Panc1 (cell line): ENCODE measurements around the gene UTY. TPM values are rescaled to one million over a fixed set of nuclear protein-coding genes. Genes with fewer than 3 reads are reported as not detected.

Source experiments
- ATAC-seq: fragments of 200-7000 bp; cut with Tn5 transposase; 2 replicates; pipeline ENCODE4 v1.9.1; 2020; ENCODE audit warnings: mild to moderate bottlenecking, moderate library complexity
- BruUV-seq: library from RNA; stranded (reverse); fragments of 400-500 nt; replicated peaks from 2 replicates; lab custom pipeline; 2021; lab: Mats Ljungman, UMichigan
- CTCF ChIA-PET: fragments of 300-600 bp; sonication (Branson Sonifier 250); formaldehyde crosslinking; loops from one replicate; lab custom pipeline; 2022; ENCODE audit warnings: antibody characterized with exemption; lab: Charles Lee
- POLR2A ChIA-PET: fragments of 300-600 bp; sonication (Branson Sonifier 250); formaldehyde crosslinking; loops from one replicate; lab custom pipeline; 2022; ENCODE audit warnings: antibody characterized with exemption; lab: Charles Lee
- DNase-seq: peaks from one replicate; pipeline ENCODE4 v3.0.0-alpha.2; 2010; ENCODE audit warnings: low read depth, low spot score
- H3K27ac ChIP-seq: 2 replicates; pipeline ENCODE4 v1.5.1; 2011; ENCODE audit warnings: mild to moderate bottlenecking, low read length, inconsistent platforms
- H3K27me3 ChIP-seq: fragments of 200-500 bp; sonication (Bioruptor generic); 2 replicates; pipeline ENCODE4 v1.6.0; 2014; ENCODE audit warnings: low read length, inconsistent platforms; ENCODE audit not compliant: control insufficient read depth, insufficient read depth
- H3K36me3 ChIP-seq: fragments of 200-500 bp; sonication (Bioruptor generic); 2 replicates; pipeline ENCODE4 v1.5.1; 2014; ENCODE audit warnings: inconsistent platforms, mild to moderate bottlenecking, low read length, moderate library complexity; ENCODE audit not compliant: control insufficient read depth, insufficient read depth
- H3K4me1 ChIP-seq: 2 replicates; pipeline ENCODE4 v1.5.1; 2011; ENCODE audit warnings: inconsistent platforms, mild to moderate bottlenecking, low read length, moderate library complexity; ENCODE audit not compliant: control insufficient read depth, insufficient read depth
- H3K4me3 ChIP-seq, 2 experiments: 2 replicates each; pipeline ENCODE4 v1.5.1; 2011 to 2012; ENCODE audit warnings: low read depth in 2 of 2, low read length in 2 of 2, mild to moderate bottlenecking in 2 of 2, inconsistent platforms in 1 of 2, moderate library complexity in 1 of 2
- H3K9me3 ChIP-seq: fragments of 200-500 bp; sonication (Bioruptor generic); 2 replicates; pipeline ENCODE4 v1.5.1; 2014; ENCODE audit warnings: low read depth, mild to moderate bottlenecking, inconsistent platforms, low read length, moderate library complexity; ENCODE audit not compliant: control insufficient read depth, insufficient read depth
- CTCF ChIP-seq: fragments of 450-650 bp; IDR thresholded peaks from 2 replicates; pipeline ENCODE4 v1.5.1; 2017; ENCODE audit warnings: mild to moderate bottlenecking
- POLR2AphosphoS5 ChIP-seq: IDR thresholded peaks from 2 replicates; pipeline ENCODE4 v1.6.1; 2012; ENCODE audit warnings: mild to moderate bottlenecking, low read depth, low read length, moderate library complexity
- REST ChIP-seq, 2 experiments: IDR thresholded peaks; 2 replicates each; pipeline ENCODE4 v1.6.1; 2011 to 2012; ENCODE audit warnings: low read depth in 2 of 2, control low read depth in 1 of 2, low read length in 1 of 2, mild to moderate bottlenecking in 1 of 2, moderate library complexity in 1 of 2; ENCODE audit not compliant: insufficient read depth in 1 of 2
- SIN3A ChIP-seq: IDR thresholded peaks from 2 replicates; pipeline ENCODE4 v1.6.1; 2012; ENCODE audit warnings: low read depth, mild to moderate bottlenecking, low read length, moderate library complexity, borderline replicate concordance; ENCODE audit not compliant: insufficient read depth
- TCF7L2 ChIP-seq: IDR thresholded peaks from 2 replicates; pipeline ENCODE4 v1.6.1; 2011; ENCODE audit warnings: mild to moderate bottlenecking, low read depth, low read length, inconsistent platforms
- in situ Hi-C: cut with HindIII; loops from 2 replicates; pipeline ENCODE4 v1.10.0; 2016; ENCODE audit warnings: low sequenced_read_pairs, low pct_unique_long_range_greater_than_20kb
- intact Hi-C: fragments of 100-400 bp; cut with micrococcal nuclease; formaldehyde crosslinking; loops from one replicate; pipeline ENCODE4 v1.10.0; 2022; ENCODE audit not compliant: unreplicated experiment
- total RNA-seq: library from RNA; stranded (reverse); gene quantifications from one replicate; pipeline ENCODE4 v1.2.1, GENCODE V29; 2021; ENCODE audit not compliant: unreplicated experiment

The UTY gene
- total RNA-seq, 1 experiment from 2014 or later: 0.10 TPM

- H3K27ac ChIP-seq: no peak overlapping the region
- TF ChIP-seq REST (IDR thresholded peaks at IDR 0.05; ENCODE audit: insufficient read depth in 1 of 2, low read depth in 2 of 2, low read length in 1 of 2) (no peak), SIN3A (no peak), POLR2AphosphoS5 (no peak), TCF7L2 (no peak), CTCF (no peak)
- no peak overlapping the region for H3K4me3 ChIP-seq
- CTCF ChIA-PET: no interaction called here
- no peaks in the 10 kb centered on the region for H3K27me3 ChIP-seq
- no peak for DNase-seq
- BruUV-seq: no TSS peak
- no peak for ATAC-seq
- intact Hi-C loops: no loop called here
- H3K9me3 ChIP-seq: no peaks in the 10 kb centered on the region
- no peaks in the 10 kb centered on the region for H3K36me3 ChIP-seq
- H3K4me1 ChIP-seq: no peaks in the 10 kb centered on the region
- POLR2A ChIA-PET: no interaction called here
- in situ Hi-C loops: no loop called here
These were observed 140.5 kb downstream of the UTY start for GRCh38 chrY:13339381-13339780.

- ChIA-PET CTCF (no interaction called here), POLR2A (no interaction called here)
- H3K4me1 ChIP-seq: no peaks in the 10 kb centered on the region
- DNase-seq (no peak), ATAC-seq (no peak)
- TF ChIP-seq REST (IDR thresholded peaks at IDR 0.05; ENCODE audit: insufficient read depth in 1 of 2, low read depth in 2 of 2, low read length in 1 of 2): no peak
- TF ChIP-seq POLR2AphosphoS5: no peak
- no peak for TF ChIP-seq TCF7L2
- no peak for TF ChIP-seq CTCF
- TF ChIP-seq SIN3A: no peak
- H3K9me3 ChIP-seq: no peaks in the 10 kb centered on the region
- intact Hi-C loops (no loop called here), in situ Hi-C loops (no loop called here)
- H3K4me3 ChIP-seq: no peak overlapping the region
- BruUV-seq: no TSS peak
- H3K27ac ChIP-seq: no peak overlapping the region
- no peaks in the 10 kb centered on the region for H3K27me3 ChIP-seq
- no peaks in the 10 kb centered on the region for H3K36me3 ChIP-seq
These were observed 141.1 kb downstream of the UTY start for GRCh38 chrY:13338711-13339110.
